ENCODE data around the gene EML1.

DNA sequence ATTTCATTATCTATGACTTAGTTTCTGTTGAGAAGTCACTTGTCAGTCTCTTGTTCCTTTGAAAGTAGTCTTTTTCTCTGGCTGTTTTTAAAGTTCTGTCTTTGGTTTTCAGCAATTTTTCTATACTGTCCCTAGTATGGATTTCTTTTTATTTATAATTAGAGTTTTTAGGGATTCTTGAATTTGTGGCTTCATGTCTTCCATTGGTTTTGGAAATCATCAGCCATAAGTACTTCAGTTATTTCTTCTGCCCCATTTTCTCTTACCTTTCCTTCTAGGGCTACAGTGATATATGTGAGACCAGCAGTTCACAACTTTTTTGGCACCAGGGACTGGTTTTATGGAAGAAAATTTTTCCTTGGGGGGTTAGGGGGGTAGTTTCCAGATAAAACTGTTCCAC lies 182.0 kb downstream of the EML1 start:
- TF ChIP-seq CTCF (IDR thresholded peaks at IDR 0.05) (no peak), POLR2A (IDR thresholded peaks at IDR 0.05) (no peak)

Measured in body of pancreas (tissue), 4 donors.